NCI-H510A treated with DMSO at 0.1 percent for 48 hours (cell line): ENCODE measurements around the gene SH2D6.
"Not testable (repeated sequence)": the region's sequence is repeated elsewhere in the genome, so short reads cannot be mapped to it uniquely, and the experiment has no call there.

Experiments used
- DNase-seq: peaks from one replicate; lab custom pipeline; 2025; lab: John Stamatoyannopoulos, UW

SH2D6 gene

DNA sequence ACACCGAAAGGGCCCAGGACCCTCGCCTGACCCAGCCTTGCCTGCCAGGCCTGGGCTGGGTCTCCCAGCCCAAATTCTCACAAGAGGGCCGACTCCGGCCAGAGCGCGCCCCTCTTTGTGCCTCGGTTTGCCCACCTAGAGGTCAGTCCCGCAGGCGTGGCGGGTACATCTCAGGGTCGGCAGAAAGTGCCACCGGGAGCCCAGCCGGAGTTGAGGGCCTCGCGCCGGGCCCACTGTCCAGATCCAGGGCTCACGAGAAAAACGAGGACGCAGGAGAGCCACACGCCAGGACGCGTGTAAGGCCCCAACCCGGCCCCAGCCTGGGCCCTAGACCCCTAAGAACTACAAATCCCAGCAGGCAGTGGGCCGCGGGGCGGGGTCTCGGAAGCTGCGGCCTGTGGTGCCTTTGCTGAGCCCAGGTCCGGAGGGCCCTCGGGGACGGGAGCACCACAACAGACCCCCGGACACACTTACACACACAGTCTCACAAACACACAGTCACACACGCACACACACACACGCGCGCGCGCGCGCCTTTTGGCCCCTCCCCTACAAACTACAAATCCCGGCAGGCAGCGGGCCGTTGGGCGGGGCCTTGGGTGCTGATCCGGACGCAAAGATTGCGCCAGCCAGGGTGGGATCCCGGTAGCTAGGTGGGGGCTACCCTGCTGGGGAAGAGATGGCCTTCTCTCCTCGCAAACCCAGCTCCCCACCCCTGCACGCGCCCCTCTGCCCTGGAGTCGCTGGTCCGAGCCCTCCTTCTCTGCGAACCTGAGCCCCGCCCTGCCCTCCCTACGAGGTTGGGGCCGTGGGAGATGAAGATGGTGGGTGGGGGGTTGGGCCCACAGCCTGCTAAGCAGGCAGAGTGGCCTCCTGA, at the start of gene SH2D6:
SH2D6 (plus strand) TSS at position 583 of the 877 bp plus-strand sequence. CDS start 10,752 bp downstream, outside the sequence.
- DNase-seq, result peak; percentile 90

DNA sequence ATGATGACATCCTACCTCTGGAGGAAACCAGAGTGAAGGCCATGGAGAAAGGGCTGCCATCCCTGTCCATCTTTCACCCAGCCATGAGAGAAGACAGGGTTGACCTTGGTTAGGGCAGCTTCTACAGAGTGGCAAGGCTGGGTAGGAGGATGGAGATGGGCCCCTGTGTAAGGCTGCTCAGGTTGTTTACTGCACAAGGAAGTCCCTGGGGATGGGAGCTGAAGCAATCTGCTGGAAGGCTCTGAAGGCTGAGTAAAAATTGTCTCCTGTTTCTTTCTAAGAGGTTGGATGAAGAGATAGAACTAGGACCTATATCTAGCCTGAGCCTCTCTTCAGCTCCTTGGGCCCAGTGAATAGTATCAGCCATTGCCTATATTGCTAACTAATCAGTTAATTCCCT, 49.6 kb upstream of the SH2D6 start:
- DNase-seq, result no peak

DNA sequence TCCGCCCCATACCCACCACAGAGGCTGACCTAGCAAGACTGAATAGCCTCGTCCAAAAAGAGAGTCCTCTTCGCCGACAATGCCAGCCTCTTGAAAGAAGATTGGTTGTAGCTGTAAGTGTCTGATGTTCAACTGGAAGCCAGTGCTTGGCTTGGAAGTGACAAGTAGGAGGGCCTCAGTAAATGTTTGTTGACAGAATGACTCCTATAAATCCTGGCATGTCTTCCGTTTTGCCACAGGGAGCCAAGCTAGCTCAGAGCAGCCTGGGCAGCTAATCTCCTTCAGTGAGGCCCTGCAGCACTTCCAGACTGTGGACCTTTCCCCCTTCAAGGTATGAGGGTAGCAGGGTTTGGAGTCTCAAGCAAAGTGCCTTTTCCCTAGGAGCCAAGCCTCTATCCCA, 49.0 kb upstream of the SH2D6 start:
- DNase-seq, result peak; percentile 26

GRCh38 chr2:85371045-85371444, 47.5 kb upstream of the SH2D6 start:
- no peak for DNase-seq

GRCh38 chr2:85376291-85377065, 42.0 kb upstream of the SH2D6 start:
- no peak for DNase-seq

GRCh38 chr2:85377083-85377482, 41.4 kb upstream of the SH2D6 start:
- no peak for DNase-seq

- no peak for DNase-seq
Observed at GRCh38 chr2:85378257-85378656, 40.3 kb upstream of the SH2D6 start.

- no peak for DNase-seq
Observed at GRCh38 chr2:85380048-85380447, 38.5 kb upstream of the SH2D6 start.

DNA sequence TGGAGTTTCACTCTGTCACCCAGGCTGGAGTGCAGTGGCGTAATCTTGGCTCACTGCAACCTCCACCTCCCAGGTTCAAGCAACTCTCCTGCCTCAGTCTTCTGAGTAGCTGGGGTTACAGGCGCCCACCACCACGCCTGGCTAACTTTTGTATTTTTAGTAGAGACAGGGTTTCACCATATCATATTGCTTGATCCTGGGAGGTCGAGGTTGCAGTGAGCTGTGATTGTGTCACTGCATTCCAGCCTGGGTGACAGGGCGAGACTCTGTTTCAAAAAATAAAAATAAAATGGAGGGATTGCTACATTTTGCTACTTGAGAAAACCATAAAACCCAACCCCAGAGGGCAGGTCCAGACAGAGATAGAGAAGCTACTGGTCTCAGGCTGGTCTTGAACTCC, 35.4 kb upstream of the SH2D6 start:
- DNase-seq, result not testable (repeated sequence)

- no peak for DNase-seq
Observed at GRCh38 chr2:85383850-85384249, 34.7 kb upstream of the SH2D6 start.

DNA sequence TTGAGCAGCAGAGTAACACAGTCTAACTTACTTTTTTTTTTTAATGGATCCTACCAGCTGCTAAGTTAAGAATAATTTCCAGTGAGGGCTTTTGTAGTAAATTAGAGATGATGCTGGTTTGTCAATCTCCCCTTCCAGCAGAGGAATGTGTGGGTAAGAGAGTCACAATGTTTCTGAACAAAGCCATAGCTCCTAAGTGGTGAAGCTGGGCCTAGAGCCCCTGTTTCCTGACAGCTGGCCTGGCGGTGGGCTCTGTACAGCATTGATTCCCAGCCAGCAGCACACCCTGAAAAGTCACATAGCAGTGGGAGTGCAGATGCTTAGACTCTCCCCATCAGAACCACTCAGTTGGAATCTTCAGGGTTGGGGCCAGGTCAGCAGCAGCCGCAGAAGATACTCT, 32.8 kb upstream of the SH2D6 start:
- no peak for DNase-seq

GRCh38 chr2:85387754-85388153, 30.8 kb upstream of the SH2D6 start:
- no peak for DNase-seq

DNA sequence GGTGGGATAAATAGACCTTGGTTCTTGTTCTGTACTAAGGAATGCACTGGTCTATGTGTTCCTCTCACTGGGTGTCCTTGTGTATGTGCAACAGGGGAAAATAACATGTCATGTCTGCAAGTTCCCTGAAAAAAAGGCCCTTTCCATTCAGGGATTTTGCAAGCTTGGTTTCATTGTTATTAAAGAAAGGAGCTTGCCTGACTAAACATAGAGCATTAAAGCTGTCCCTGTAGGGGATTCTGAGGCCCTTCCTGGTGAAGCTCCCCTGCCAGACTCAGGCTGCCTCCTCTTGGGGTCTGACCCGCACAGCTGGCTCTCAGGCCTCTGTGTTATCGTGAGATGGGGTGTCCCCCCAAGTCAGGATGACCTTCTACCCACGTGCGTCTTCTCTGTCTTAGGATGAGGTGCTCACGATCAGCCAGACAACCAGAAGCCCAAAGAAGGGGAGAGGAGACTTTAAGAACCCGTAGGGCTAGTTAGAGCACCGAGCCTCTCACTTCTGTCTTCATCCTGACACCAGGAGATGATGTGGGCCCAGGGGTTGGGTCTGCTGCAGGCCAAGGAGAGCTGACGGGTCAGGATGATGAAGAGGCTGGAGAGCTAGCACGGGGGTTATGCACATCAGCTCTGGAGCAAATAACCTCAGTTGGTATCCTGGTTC, 29.5 kb upstream of the SH2D6 start:
- no peak for DNase-seq

GRCh38 chr2:85390941-85391669, 27.4 kb upstream of the SH2D6 start:
- no peak for DNase-seq

DNA sequence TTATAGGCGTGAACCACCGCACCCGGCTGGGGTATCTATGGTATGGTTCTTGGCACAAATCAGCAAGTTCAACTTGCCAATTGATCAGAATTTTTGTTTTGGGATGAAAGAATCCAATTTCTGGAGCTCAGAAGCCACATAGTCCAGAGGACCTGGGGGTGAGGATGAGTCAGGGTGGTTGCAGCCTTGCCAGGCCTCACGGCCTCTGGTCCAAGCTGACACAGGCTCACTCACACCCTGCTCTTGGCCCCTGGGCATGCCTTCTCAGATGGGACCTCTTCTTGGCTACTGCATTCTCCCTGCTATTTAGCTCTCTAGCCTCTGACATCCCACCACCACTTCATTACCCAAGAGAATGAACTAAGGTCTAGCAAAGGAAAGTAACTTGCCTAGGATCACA, 24.7 kb upstream of the SH2D6 start:
- DNase-seq, result no peak

DNA sequence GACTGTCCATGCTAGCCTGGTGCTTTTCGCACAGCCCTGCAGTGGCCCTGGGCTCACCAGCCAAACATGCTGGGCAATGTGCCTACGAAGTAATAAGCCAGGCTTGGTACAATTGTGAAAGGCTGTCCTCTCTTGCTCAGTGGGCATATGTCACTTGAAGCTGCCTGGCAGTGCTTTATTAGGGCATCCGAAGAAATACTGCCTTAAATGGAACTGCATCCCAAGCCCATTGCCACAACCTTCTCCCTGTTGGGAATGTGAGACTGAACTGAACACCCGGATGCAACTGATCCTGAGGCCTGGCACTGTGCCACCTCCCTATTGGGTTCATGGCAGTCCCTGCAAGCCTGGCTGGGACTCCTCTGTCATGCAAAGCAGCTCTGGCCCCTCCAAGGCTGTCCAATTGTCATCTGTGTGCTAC, 24.2 kb upstream of the SH2D6 start:
- peak; percentile 77 for DNase-seq

- no peak for DNase-seq
Observed at GRCh38 chr2:85394976-85395375, 23.5 kb upstream of the SH2D6 start.

GRCh38 chr2:85395912-85396475, 22.5 kb upstream of the SH2D6 start:
- DNase-seq, result no peak

DNA sequence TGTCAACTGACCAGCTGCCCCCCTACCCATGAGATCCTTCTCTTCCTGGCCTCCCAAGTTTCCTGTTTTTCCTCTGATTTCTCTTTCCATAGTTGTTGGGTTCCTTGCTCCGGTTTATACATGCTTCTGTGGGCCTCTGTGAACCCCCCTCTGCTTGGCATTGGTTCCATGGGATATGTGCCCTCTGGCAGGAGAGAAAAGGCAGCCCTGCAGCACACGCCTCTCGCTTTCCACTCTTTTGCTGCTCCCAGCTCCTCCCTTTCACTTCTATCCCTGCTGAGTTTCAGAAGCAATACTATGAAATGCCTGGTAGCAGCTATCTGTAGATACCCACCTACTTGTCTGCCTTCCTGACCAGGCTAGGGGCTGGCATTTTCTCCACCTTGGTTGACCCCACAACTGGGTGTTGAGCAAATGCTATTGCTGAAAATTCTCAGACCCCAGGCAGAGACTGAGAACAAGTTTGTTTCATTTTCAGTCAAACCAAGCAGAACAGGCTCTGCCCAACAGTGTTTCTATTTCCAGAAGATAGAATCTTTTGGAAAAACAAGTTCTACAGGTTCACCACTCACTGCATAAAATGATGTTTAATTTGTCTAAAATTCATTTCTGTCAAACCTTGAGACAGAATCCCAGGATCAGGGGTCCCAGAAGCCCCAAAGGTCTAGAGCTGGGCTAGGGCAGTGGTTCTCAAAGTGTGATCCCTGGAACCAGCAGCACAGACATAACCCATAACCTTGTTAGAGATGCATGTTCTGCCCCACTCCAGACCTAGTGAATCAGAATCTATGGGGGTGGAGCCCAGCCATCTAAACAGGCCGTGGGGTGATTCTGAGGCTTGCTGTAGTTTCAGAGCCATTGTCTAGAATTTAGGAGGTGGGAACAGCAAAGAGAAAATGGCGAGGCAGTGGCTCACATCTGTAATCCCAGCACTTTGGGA, 21.7 kb upstream of the SH2D6 start:
- no peak for DNase-seq

- no peak for DNase-seq
Observed at GRCh38 chr2:85397925-85398331, 20.6 kb upstream of the SH2D6 start.
